HepG2 (cell line): ENCODE results near the gene NOPCHAP1. TPM values are rescaled to one million over a fixed set of nuclear protein-coding genes. Genes with fewer than 3 reads are reported as not detected.
"Not testable (repeated sequence)": the region's sequence is repeated elsewhere in the genome, so short reads cannot be mapped to it uniquely, and the experiment has no call there.

Source experiments
- ATAC-seq: fragments of 200-7000 bp; cut with Tn5 transposase; 3 replicates; pipeline ENCODE4 v1.9.1; 2020; ENCODE audit warnings: mild to moderate bottlenecking, moderate library complexity
- BruUV-seq: library from RNA; stranded (reverse); fragments of 400-500 nt; replicated peaks from 2 replicates; lab custom pipeline; 2021; lab: Mats Ljungman, UMichigan
- CTCF ChIA-PET: fragments of 300-600 bp; formaldehyde crosslinking; extraction: SDS; loops from one replicate; lab custom pipeline; 2021; ENCODE audit warnings: low total read pairs, inconsistent platforms, low intra/inter-chr PET ratio; lab: Yijun Ruan, JAX
- POLR2A ChIA-PET: fragments of 350-600 bp; sonication (Branson Sonifier 250); formaldehyde crosslinking; loops from one replicate; lab custom pipeline; 2020; ENCODE audit warnings: antibody characterized with exemption, inconsistent platforms; lab: Yijun Ruan, JAX
- DNase-seq: peaks from one replicate; pipeline ENCODE4 v3.0.0-alpha.2; 2015; ENCODE audit warnings: low spot score
- FAIRE-seq: peaks from 3 replicates; lab custom pipeline; 2011; peaks lifted over from hg19 to GRCh38; lab: Jason Lieb, UNC
- H2AFZ ChIP-seq: one replicate; pipeline ENCODE4 v1.6.1; 2011; ENCODE audit warnings: low read length, inconsistent platforms
- H3K27ac ChIP-seq: fragments of 300-600 bp; 3 replicates; pipeline ENCODE4 v1.8.0; 2011; ENCODE audit warnings: mixed run types, mild to moderate bottlenecking, mixed read lengths, low read length, inconsistent platforms; ENCODE audit not compliant: insufficient read depth; ENCODE audit errors: extremely low read length
- H3K27me3 ChIP-seq, 2 experiments: fragments of 200-600 bp in 1 of 2; 2 replicates in 1 of 2; 3 replicates in 1 of 2; pipeline versions ENCODE4 v1.6.0 to v1.8.0; 2011; ENCODE audit warnings: low read length in 2 of 2, mild to moderate bottlenecking in 2 of 2, moderate library complexity in 2 of 2, inconsistent platforms in 1 of 2; ENCODE audit not compliant: insufficient read depth in 2 of 2, control insufficient read depth in 1 of 2
- H3K36me3 ChIP-seq, 2 experiments: fragments of 200-600 bp in 1 of 2; replicated peaks in 1 of 2; 2 replicates in 1 of 2; 3 replicates in 1 of 2; pipeline versions ENCODE4 v1.5.1 to v1.8.0; 2011; ENCODE audit warnings: low read length in 2 of 2, inconsistent platforms in 1 of 2; ENCODE audit not compliant: insufficient read depth in 2 of 2, control insufficient read depth in 1 of 2
- H3K4me1 ChIP-seq: 2 replicates; pipeline ENCODE4 v1.5.1; 2012; ENCODE audit warnings: low read length, inconsistent platforms; ENCODE audit not compliant: insufficient read depth
- H3K4me2 ChIP-seq: 2 replicates; pipeline ENCODE4 v1.6.0; 2011; ENCODE audit warnings: low read depth, low read length, inconsistent platforms
- H3K4me3 ChIP-seq, 3 experiments: fragments of 200-600 bp in 1 of 3; sonication (generic), shearing (Covaris generic) in 1 of 3; replicated peaks in 1 of 3; 2 replicates each; pipeline ENCODE4 v1.5.1; 2011 to 2016; ENCODE audit warnings: low read length in 3 of 3, inconsistent platforms in 2 of 3, low read depth in 2 of 3, mild to moderate bottlenecking in 2 of 3, control low read depth in 1 of 3, mixed read lengths in 1 of 3; ENCODE audit not compliant: insufficient read depth in 1 of 3
- H3K79me2 ChIP-seq: one replicate; pipeline ENCODE4 v1.6.1; 2011; ENCODE audit warnings: low read length, inconsistent platforms; ENCODE audit not compliant: insufficient read depth
- H3K9ac ChIP-seq: 2 replicates; pipeline ENCODE4 v1.6.0; 2011; ENCODE audit warnings: mild to moderate bottlenecking, low read depth, low read length, inconsistent platforms; ENCODE audit not compliant: insufficient read depth
- H3K9me3 ChIP-seq: 2 replicates; pipeline ENCODE4 v1.5.1; 2012; ENCODE audit warnings: mild to moderate bottlenecking, low read length
- H4K20me1 ChIP-seq: 2 replicates; pipeline ENCODE4 v1.6.0; 2011; ENCODE audit warnings: inconsistent platforms, mild to moderate bottlenecking, low read length, moderate library complexity; ENCODE audit not compliant: insufficient read depth
- EED ChIP-seq: sonication (generic); formaldehyde crosslinking; IDR thresholded peaks from 2 replicates; pipeline ENCODE4 v1.5.0; 2020; ENCODE audit warnings: mild to moderate bottlenecking, missing genetic modification reagents
- PLSCR1 ChIP-seq: sonication (generic); formaldehyde crosslinking; IDR thresholded peaks from 2 replicates; pipeline ENCODE4 v1.5.0; 2020; ENCODE audit warnings: missing genetic modification reagents, mild to moderate bottlenecking, borderline replicate concordance
- ZBTB14 ChIP-seq: sonication (generic); formaldehyde crosslinking; IDR thresholded peaks from 2 replicates; pipeline ENCODE4 v1.4.0; 2020; ENCODE audit warnings: missing genetic modification reagents
- ZBTB44 ChIP-seq: sonication (generic); formaldehyde crosslinking; IDR thresholded peaks from 2 replicates; pipeline ENCODE4 v1.4.0; 2020; ENCODE audit warnings: missing genetic modification reagents
- ZNF329 ChIP-seq: sonication (generic); formaldehyde crosslinking; IDR thresholded peaks from 2 replicates; pipeline ENCODE4 v1.9.0; 2021; ENCODE audit warnings: low read depth, mild to moderate bottlenecking, missing genetic modification reagents
- ZNF570 ChIP-seq: sonication (generic); formaldehyde crosslinking; IDR thresholded peaks from 2 replicates; pipeline ENCODE4 v1.4.0; 2020; ENCODE audit warnings: mild to moderate bottlenecking, missing genetic modification reagents, borderline replicate concordance
- ZSCAN21 ChIP-seq: sonication (generic); formaldehyde crosslinking; IDR thresholded peaks from 2 replicates; pipeline ENCODE4 v1.8.0; 2022; ENCODE audit warnings: mild to moderate bottlenecking, missing genetic modification reagents, moderate library complexity, borderline replicate concordance
- WGBS: methylation state at CpG from one replicate; pipeline ENCODE4 v1.1.6; 2017; ENCODE audit warnings: low lambda C conversion rate; 5-methylcytosine and 5-hydroxymethylcytosine counted together
- in situ Hi-C: cut with HindIII; loops from 2 replicates; pipeline ENCODE4 v1.10.0; 2017; ENCODE audit warnings: low pct_unique_long_range_greater_than_20kb; ENCODE audit not compliant: extremely low pct_ligation_motif_present
- intact Hi-C: fragments of 100-400 bp; cut with micrococcal nuclease; formaldehyde crosslinking; loops from one replicate; pipeline ENCODE4 v1.10.0; 2022; ENCODE audit not compliant: unreplicated experiment
- polyA plus RNA-seq, 8 experiments: library from polyadenylated mRNA; depleted of rRNA in 3 of 8; stranded (reverse) in 7 of 8; unstranded in 1 of 8; fragments of >200 nt; fragmentation: Illumina TruSeq in 4 of 8; extraction: Trizol in 4 of 8; gene quantifications; 2 replicates each; pipeline versions ENCODE4 v1.2.1 to v1.2.3, GENCODE V29; 2011 to 2016; ENCODE audit warnings: low read depth in 4 of 8, missing spikeins in 1 of 8, mixed read lengths in 1 of 8; ENCODE audit not compliant: insufficient read depth in 1 of 8
- total RNA-seq, 5 experiments: library from RNA; depleted of rRNA; stranded (reverse); fragments of >200 nt; fragmentation: Illumina TruSeq; extraction: Trizol; gene quantifications; 2 replicates each; pipeline ENCODE4 v1.2.3, GENCODE V29; 2016; ENCODE audit warnings: low read depth in 1 of 5

Gene NOPCHAP1
- total and polyA plus RNA-seq, 2 of the 13 experiments (the other 11 are each of a cell fraction or from before 2014, with no cell fraction given) = 5.7 to 38.1 TPM

GRCh38 chr12:104948716-104949115 lies 37.4 kb upstream of the NOPCHAP1 start:
- POLR2A ChIA-PET = interaction anchor here (1.4 kb wide), 1 partner anchor 9 kb away, joined by 4 read pairs; the partner anchor contains the start of gene SLC41A2
- ATAC-seq, CTCF ChIA-PET, H3K9me3 ChIP-seq, in situ Hi-C loops, H3K4me2 ChIP-seq, H2AFZ ChIP-seq, DNase-seq, H4K20me1 ChIP-seq, H3K27me3 ChIP-seq, H3K79me2 ChIP-seq, H3K36me3 ChIP-seq, H3K9ac ChIP-seq, intact Hi-C loops, H3K4me3 ChIP-seq, FAIRE-seq, BruUV-seq, H3K27ac ChIP-seq: not testable (repeated sequence)
- peaks cover 18% of the 10 kb centered on the region for H3K4me1 ChIP-seq
- 91% methylated on average over 4 of the region's 4 CpGs for WGBS

GRCh38 chr12:104951759-104952509 lies 34.2 kb upstream of the NOPCHAP1 start:
- Histone ChIP-seq H3K4me2 (no peak overlapping the region), H3K9me3 (no peaks in the 10 kb centered on the region), H2AFZ (no peak overlapping the region), H3K9ac (no peak overlapping the region), H3K27ac (no peak overlapping the region), H3K36me3 (no peaks in the 10 kb centered on the region), H3K27me3 (no peaks in the 10 kb centered on the region), H4K20me1 (no peaks in the 10 kb centered on the region), H3K4me3 (no peak overlapping the region), H3K79me2 (no peaks in the 10 kb centered on the region), H3K4me1 (peaks cover 21% of the 10 kb centered on the region)
- POLR2A ChIA-PET = no interaction called here
- intact Hi-C loops (no loop called here), in situ Hi-C loops (no loop called here)
- TF ChIP-seq ZNF570 = no peak
- TF ChIP-seq PLSCR1 (CRISPR knock-in tag) = no peak
- TF ChIP-seq ZBTB44 (CRISPR knock-in tag) = no peak
- TF ChIP-seq ZBTB14 (CRISPR knock-in tag) = no peak
- TF ChIP-seq ZNF329 (CRISPR knock-in tag) = no peak
- no peak for TF ChIP-seq ZSCAN21
- TF ChIP-seq EED (CRISPR knock-in tag) = no peak
- no peak for FAIRE-seq
- CTCF ChIA-PET = no interaction called here
- DNase-seq = no peak
- 84% methylated on average over 5 of the region's 5 CpGs for WGBS
- no TSS peak for BruUV-seq
- ATAC-seq = no peak
